HCEC 1CT (cell line): ENCODE results near the gene PDP2.

ENCODE experiments used
- DNase-seq: peaks from one replicate; pipeline ENCODE4 v3.0.0-alpha.2; 2017

Gene PDP2

GRCh38 chr16:66939366-66939765 is 59.1 kb downstream of the PDP2 start:
- no peak for DNase-seq

DNA sequence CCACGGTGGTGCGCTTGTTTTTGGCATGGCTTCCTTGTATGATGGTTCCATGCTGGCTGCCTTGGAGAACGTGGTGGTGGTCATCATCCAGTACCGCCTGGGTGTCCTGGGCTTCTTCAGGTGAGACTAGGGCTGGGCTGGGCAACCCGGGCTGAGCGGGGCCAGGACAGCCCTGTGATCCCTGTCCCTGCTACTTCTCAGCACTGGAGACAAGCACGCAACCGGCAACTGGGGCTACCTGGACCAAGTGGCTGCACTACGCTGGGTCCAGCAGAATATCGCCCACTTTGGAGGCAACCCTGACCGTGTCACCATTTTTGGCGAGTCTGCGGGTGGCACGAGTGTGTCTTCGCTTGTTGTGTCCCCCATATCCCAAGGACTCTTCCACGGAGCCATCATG is 59.9 kb downstream of the PDP2 start:
- DNase-seq = no peak
